ENCODE results near the gene CASP7. TPM values are rescaled to one million over a fixed set of nuclear protein-coding genes. Genes with fewer than 3 reads are reported as not detected.

CASP7 gene
- polyA plus RNA-seq, 1 donor from 2014 or later = 13.4 TPM

GRCh38 chr10:113656896-113657295 lies 22.8 kb upstream of the CASP7 start:
- H3K27ac Mint-ChIP-seq = no peak overlapping the region
- H3K4me3 Mint-ChIP-seq = no peak overlapping the region
- no peaks in the 10 kb centered on the region for H3K36me3 Mint-ChIP-seq
- no peaks in the 10 kb centered on the region for H3K4me1 Mint-ChIP-seq
- peaks cover 7% of the 10 kb centered on the region for H3K27me3 Mint-ChIP-seq
- no peaks in the 10 kb centered on the region for H3K9me3 Mint-ChIP-seq

GRCh38 chr10:113657544-113657943 lies 22.2 kb upstream of the CASP7 start:
- no peaks in the 10 kb centered on the region for H3K9me3 Mint-ChIP-seq
- no peak overlapping the region for H3K27ac Mint-ChIP-seq
- H3K4me1 Mint-ChIP-seq = no peaks in the 10 kb centered on the region
- peaks cover 6% of the 10 kb centered on the region for H3K27me3 Mint-ChIP-seq
- no peaks in the 10 kb centered on the region for H3K36me3 Mint-ChIP-seq
- no peak overlapping the region for H3K4me3 Mint-ChIP-seq

GRCh38 chr10:113661332-113661731 lies 18.4 kb upstream of the CASP7 start:
- Mint-ChIP-seq H3K27ac (no peak overlapping the region), H3K36me3 (no peaks in the 10 kb centered on the region), H3K27me3 (peaks cover 7% of the 10 kb centered on the region), H3K9me3 (no peaks in the 10 kb centered on the region), H3K4me3 (no peak overlapping the region), H3K4me1 (no peaks in the 10 kb centered on the region)

- peaks cover 7% of the 10 kb centered on the region for H3K27me3 Mint-ChIP-seq
- H3K9me3 Mint-ChIP-seq = no peaks in the 10 kb centered on the region
- no peak overlapping the region for H3K4me3 Mint-ChIP-seq
- no peaks in the 10 kb centered on the region for H3K4me1 Mint-ChIP-seq
- no peaks in the 10 kb centered on the region for H3K36me3 Mint-ChIP-seq
- no peak overlapping the region for H3K27ac Mint-ChIP-seq
Measured at GRCh38 chr10:113663142-113663541, 16.6 kb upstream of the CASP7 start.

- no peak within 1 kb of the TSS for H3K4me3 Mint-ChIP-seq
- H3K27me3 Mint-ChIP-seq = peaks cover 7% of the 10 kb centered on the region
- H3K9me3 Mint-ChIP-seq = no peaks in the 10 kb centered on the region
- H3K4me1 Mint-ChIP-seq = no peaks in the 10 kb centered on the region
- H3K27ac Mint-ChIP-seq = peak within 1 kb of the TSS in 1 of 3 donors; percentile 13
- H3K36me3 Mint-ChIP-seq = peaks cover 1% of the 10 kb centered on the region
Measured at GRCh38 chr10:113663908-113664307, 15.8 kb upstream of the CASP7 start, which contains the start of gene NRAP. Gene NRAP (minus strand): TSS chr10:113664041. CDS start chr10:113663882, 159 bp downstream.

GRCh38 chr10:113665352-113665751 lies 14.4 kb upstream of the CASP7 start:
- Mint-ChIP-seq H3K4me1 (no peaks in the 10 kb centered on the region), H3K4me3 (no peak overlapping the region), H3K27ac (peak overlapping the region in 1 of 3 donors; percentile 11), H3K36me3 (peaks cover 1% of the 10 kb centered on the region), H3K9me3 (peaks cover 0 to 5% (median 0%) of the 10 kb centered on the region in 3 donors), H3K27me3 (peaks cover 2% of the 10 kb centered on the region)

GRCh38 chr10:113665806-113666354 lies 13.8 kb upstream of the CASP7 start:
- Mint-ChIP-seq H3K27me3 (peaks cover 6% of the 10 kb centered on the region), H3K4me1 (no peaks in the 10 kb centered on the region), H3K36me3 (peaks cover 1% of the 10 kb centered on the region), H3K9me3 (peaks cover 0 to 10% (median 0%) of the 10 kb centered on the region in 3 donors), H3K4me3 (no peak overlapping the region), H3K27ac (no peak overlapping the region)

GRCh38 chr10:113666682-113667252 lies 12.9 kb upstream of the CASP7 start:
- Mint-ChIP-seq H3K4me1 (no peaks in the 10 kb centered on the region), H3K36me3 (peaks cover 1% of the 10 kb centered on the region), H3K27me3 (peaks cover 11% of the 10 kb centered on the region), H3K27ac (no peak overlapping the region), H3K9me3 (peaks cover 0 to 13% (median 1%) of the 10 kb centered on the region in 3 donors), H3K4me3 (no peak overlapping the region)

GRCh38 chr10:113680190-113681111 lies 739 bp downstream of the CASP7 start:
- Mint-ChIP-seq H3K4me1 (peaks cover 33 to 42% (median 42%) of the 10 kb centered on the region in 3 donors), H3K4me3 (peak overlapping the region; percentile 90 to 98 (median 94)), H3K9me3 (peaks cover 0 to 12% (median 0%) of the 10 kb centered on the region in 3 donors), H3K27me3 (no peaks in the 10 kb centered on the region), H3K36me3 (peaks cover 11% of the 10 kb centered on the region), H3K27ac (peak overlapping the region; percentile 60 to 98 (median 88))

GRCh38 chr10:113681533-113682470 lies 2.1 kb downstream of the CASP7 start:
- Mint-ChIP-seq H3K27ac (peak overlapping the region; percentile 60 to 98 (median 88)), H3K9me3 (peaks cover 0 to 18% (median 0%) of the 10 kb centered on the region in 3 donors), H3K27me3 (no peaks in the 10 kb centered on the region), H3K36me3 (peaks cover 15% of the 10 kb centered on the region), H3K4me3 (peak overlapping the region; percentile 34 to 98 (median 88)), H3K4me1 (peaks cover 33 to 42% (median 42%) of the 10 kb centered on the region in 3 donors)

- peaks cover 21% of the 10 kb centered on the region for H3K36me3 Mint-ChIP-seq
- H3K4me3 Mint-ChIP-seq = peak overlapping the region in 1 of 4 donors; percentile 64
- no peaks in the 10 kb centered on the region for H3K27me3 Mint-ChIP-seq
- H3K27ac Mint-ChIP-seq = peak overlapping the region in 1 of 3 donors; percentile 36
- peaks cover 0 to 20% (median 11%) of the 10 kb centered on the region in 3 donors for H3K9me3 Mint-ChIP-seq
- H3K4me1 Mint-ChIP-seq = peaks cover 34 to 44% (median 43%) of the 10 kb centered on the region in 3 donors
Measured at GRCh38 chr10:113683300-113683699, 3.6 kb downstream of the CASP7 start.

GRCh38 chr10:113686028-113686427 lies 6.3 kb downstream of the CASP7 start:
- peaks cover 32% of the 10 kb centered on the region for H3K36me3 Mint-ChIP-seq
- H3K27ac Mint-ChIP-seq = no peak overlapping the region
- H3K9me3 Mint-ChIP-seq = peaks cover 2 to 36% (median 14%) of the 10 kb centered on the region in 3 donors
- H3K4me1 Mint-ChIP-seq = peaks cover 33 to 48% (median 42%) of the 10 kb centered on the region in 3 donors
- no peaks in the 10 kb centered on the region for H3K27me3 Mint-ChIP-seq
- H3K4me3 Mint-ChIP-seq = no peak overlapping the region

- no peak overlapping the region for H3K4me3 Mint-ChIP-seq
- H3K27me3 Mint-ChIP-seq = no peaks in the 10 kb centered on the region
- H3K9me3 Mint-ChIP-seq = peaks cover 2 to 36% (median 14%) of the 10 kb centered on the region in 3 donors
- no peak overlapping the region for H3K27ac Mint-ChIP-seq
- peaks cover 26 to 38% (median 33%) of the 10 kb centered on the region in 3 donors for H3K4me1 Mint-ChIP-seq
- H3K36me3 Mint-ChIP-seq = peaks cover 35% of the 10 kb centered on the region
Measured at GRCh38 chr10:113687037-113687436, 7.3 kb downstream of the CASP7 start.

- peaks cover 37% of the 10 kb centered on the region for H3K36me3 Mint-ChIP-seq
- H3K4me1 Mint-ChIP-seq = peaks cover 18 to 26% (median 20%) of the 10 kb centered on the region in 3 donors
- H3K27me3 Mint-ChIP-seq = no peaks in the 10 kb centered on the region
- H3K9me3 Mint-ChIP-seq = peaks cover 10 to 41% (median 23%) of the 10 kb centered on the region in 3 donors
- H3K27ac Mint-ChIP-seq = peak overlapping the region in 1 of 3 donors; percentile 55
- no peak overlapping the region for H3K4me3 Mint-ChIP-seq
Measured at GRCh38 chr10:113689057-113689456, 9.3 kb downstream of the CASP7 start.

All from IgD-negative memory B cell (primary cell).